ENCODE results near the gene FNDC3B.

The FNDC3B gene

GRCh38 chr3:172340583-172340982 is 301.2 kb downstream of the FNDC3B start:
- peaks cover 12% of the 10 kb centered on the region for H3K36me3 Mint-ChIP-seq (ENCODE audit: low read depth)
- no peaks in the 10 kb centered on the region for H3K4me1 Mint-ChIP-seq
- DNase-seq = no peak
- H3K27ac Mint-ChIP-seq = no peak overlapping the region
- no peaks in the 10 kb centered on the region for H3K9me3 Mint-ChIP-seq
- ATAC-seq = no peak
- H3K27me3 Mint-ChIP-seq = no peaks in the 10 kb centered on the region
- H3K4me3 Mint-ChIP-seq = no peak overlapping the region

DNA sequence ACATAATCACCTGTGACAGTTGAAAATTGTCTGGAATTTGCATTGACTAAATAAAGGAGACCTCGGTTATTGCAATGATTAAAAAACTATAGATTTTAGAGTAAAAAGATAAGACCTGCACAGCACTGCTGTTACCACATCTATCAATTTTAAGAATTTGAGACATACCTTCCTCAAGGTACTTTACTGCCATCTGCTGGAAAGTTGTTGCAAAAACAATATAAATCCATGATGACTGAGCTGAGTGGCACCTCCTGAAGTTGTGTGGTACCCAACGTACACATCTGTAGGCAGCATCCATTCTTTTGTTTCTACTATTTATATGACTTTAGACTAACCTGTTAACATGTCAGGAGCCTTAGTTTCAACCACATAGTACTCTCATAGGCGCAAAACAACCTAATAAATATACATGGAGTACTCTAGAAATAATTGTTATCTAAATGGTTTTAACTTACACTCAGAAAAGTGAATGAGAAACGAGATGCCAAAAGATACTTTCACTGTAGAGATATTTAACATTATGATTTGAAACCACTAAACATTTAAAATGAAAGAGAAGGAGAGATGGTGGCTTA is 302.2 kb downstream of the FNDC3B start:
- no peak for DNase-seq
- Mint-ChIP-seq H3K4me3 (no peak overlapping the region), H3K27ac (no peak overlapping the region), H3K36me3 (ENCODE audit: low read depth) (peaks cover 13% of the 10 kb centered on the region), H3K27me3 (no peaks in the 10 kb centered on the region), H3K4me1 (no peaks in the 10 kb centered on the region), H3K9me3 (no peaks in the 10 kb centered on the region)
- ATAC-seq = peak; percentile 52

GRCh38 chr3:172342097-172342659 is 302.8 kb downstream of the FNDC3B start:
- Mint-ChIP-seq H3K27ac (no peak overlapping the region), H3K36me3 (ENCODE audit: low read depth) (peaks cover 13% of the 10 kb centered on the region), H3K4me3 (no peak overlapping the region), H3K9me3 (no peaks in the 10 kb centered on the region), H3K4me1 (no peaks in the 10 kb centered on the region), H3K27me3 (no peaks in the 10 kb centered on the region)
- ATAC-seq (no peak), DNase-seq (no peak)

DNA sequence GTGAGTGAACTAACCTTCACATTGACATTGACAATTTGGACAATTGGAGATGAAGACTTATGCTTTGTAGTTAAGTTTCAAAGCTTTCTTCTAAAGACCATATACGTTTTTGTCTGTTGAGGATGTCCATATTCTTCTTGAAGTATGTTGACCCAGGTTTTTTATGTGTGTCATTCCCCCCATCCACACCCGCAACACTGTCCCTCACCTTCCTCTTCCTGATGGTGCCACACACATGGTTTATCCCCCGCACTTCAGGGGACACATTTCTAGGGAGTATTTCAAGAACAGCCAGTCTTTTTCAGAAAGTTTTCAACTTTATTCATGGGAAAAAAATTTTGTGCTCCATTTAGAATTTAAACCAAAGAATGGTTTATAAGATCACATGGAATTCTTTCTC is 303.7 kb downstream of the FNDC3B start:
- H3K9me3 Mint-ChIP-seq = no peaks in the 10 kb centered on the region
- H3K27me3 Mint-ChIP-seq = no peaks in the 10 kb centered on the region
- DNase-seq (no peak), ATAC-seq (no peak)
- H3K4me1 Mint-ChIP-seq = peaks cover under 1% of the 10 kb centered on the region
- H3K4me3 Mint-ChIP-seq = no peak overlapping the region
- no peak overlapping the region for H3K27ac Mint-ChIP-seq
- H3K36me3 Mint-ChIP-seq (ENCODE audit: low read depth) = peaks cover 14% of the 10 kb centered on the region

- Mint-ChIP-seq H3K9me3 (no peaks in the 10 kb centered on the region), H3K27me3 (no peaks in the 10 kb centered on the region), H3K4me3 (no peak overlapping the region), H3K27ac (no peak overlapping the region), H3K4me1 (peaks cover 6% of the 10 kb centered on the region), H3K36me3 (ENCODE audit: low read depth) (peaks cover 20% of the 10 kb centered on the region)
- DNase-seq = no peak
- ATAC-seq = no peak
Observed at GRCh38 chr3:172343979-172344378, 304.6 kb downstream of the FNDC3B start.

GRCh38 chr3:172346161-172346560 is 306.8 kb downstream of the FNDC3B start:
- Mint-ChIP-seq H3K27ac (no peak overlapping the region), H3K36me3 (ENCODE audit: low read depth) (peaks cover 22% of the 10 kb centered on the region), H3K27me3 (no peaks in the 10 kb centered on the region), H3K4me3 (no peak overlapping the region), H3K9me3 (no peaks in the 10 kb centered on the region), H3K4me1 (peaks cover 6% of the 10 kb centered on the region)
- no peak for DNase-seq
- no peak for ATAC-seq

- DNase-seq (no peak), ATAC-seq (no peak)
- Mint-ChIP-seq H3K4me1 (peaks cover 6% of the 10 kb centered on the region), H3K27me3 (no peaks in the 10 kb centered on the region), H3K27ac (no peak overlapping the region), H3K4me3 (no peak overlapping the region), H3K36me3 (ENCODE audit: low read depth) (peaks cover 23% of the 10 kb centered on the region), H3K9me3 (no peaks in the 10 kb centered on the region)
Observed at GRCh38 chr3:172347895-172348679, 308.7 kb downstream of the FNDC3B start.

GRCh38 chr3:172351895-172352466 is 312.6 kb downstream of the FNDC3B start:
- Mint-ChIP-seq H3K9me3 (no peaks in the 10 kb centered on the region), H3K27ac (no peak overlapping the region), H3K27me3 (no peaks in the 10 kb centered on the region), H3K36me3 (ENCODE audit: low read depth) (peaks cover 23% of the 10 kb centered on the region), H3K4me3 (no peak overlapping the region), H3K4me1 (peaks cover 6% of the 10 kb centered on the region)
- ATAC-seq (no peak), DNase-seq (no peak)

DNA sequence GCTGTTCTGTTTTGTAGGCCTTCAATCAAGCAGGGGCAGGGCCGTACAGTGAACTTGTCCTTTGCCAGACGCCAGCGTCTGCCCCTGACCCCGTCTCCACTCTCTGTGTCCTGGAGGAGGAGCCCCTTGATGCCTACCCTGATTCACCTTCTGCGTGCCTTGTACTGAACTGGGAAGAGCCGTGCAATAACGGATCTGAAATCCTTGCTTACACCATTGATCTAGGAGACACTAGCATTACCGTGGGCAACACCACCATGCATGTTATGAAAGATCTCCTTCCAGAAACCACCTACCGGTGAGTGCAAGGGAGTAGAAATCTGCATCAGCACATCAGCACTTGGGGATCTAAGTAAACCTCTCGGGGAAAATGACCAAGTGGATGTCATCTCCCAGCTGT is 313.4 kb downstream of the FNDC3B start:
- ATAC-seq = no peak
- Mint-ChIP-seq H3K27me3 (no peaks in the 10 kb centered on the region), H3K36me3 (ENCODE audit: low read depth) (peaks cover 27% of the 10 kb centered on the region), H3K4me3 (no peak overlapping the region), H3K27ac (no peak overlapping the region), H3K9me3 (no peaks in the 10 kb centered on the region), H3K4me1 (peaks cover 6% of the 10 kb centered on the region)
- no peak for DNase-seq

DNA sequence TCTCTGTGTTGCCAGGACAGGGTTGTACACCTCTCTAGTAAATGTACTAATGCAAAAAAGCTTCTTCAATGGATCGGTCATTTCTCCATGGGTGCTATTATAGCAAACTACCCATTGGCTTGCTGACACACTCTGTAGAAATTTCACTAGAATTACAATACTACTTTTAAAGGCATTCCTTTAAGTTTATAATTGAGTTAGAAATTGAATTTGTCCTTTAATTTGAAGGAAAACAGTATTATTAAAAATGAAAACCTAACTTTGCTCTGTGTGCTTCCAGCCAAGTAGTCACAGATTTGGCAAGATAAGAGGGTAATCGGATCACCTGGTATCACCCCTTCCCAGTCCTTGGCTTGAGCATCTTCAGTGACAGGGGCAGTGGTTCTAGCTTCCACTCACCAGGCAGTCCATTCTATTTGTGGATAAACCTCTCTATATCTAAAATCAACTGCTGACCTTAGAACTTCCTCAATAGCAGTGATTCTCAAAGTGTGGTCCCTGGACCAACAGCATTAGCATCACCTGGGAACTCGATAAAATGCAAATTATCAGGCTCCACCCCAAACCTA is 315.6 kb downstream of the FNDC3B start:
- no peak for ATAC-seq
- H3K36me3 Mint-ChIP-seq (ENCODE audit: low read depth) = peaks cover 19% of the 10 kb centered on the region
- H3K27me3 Mint-ChIP-seq = no peaks in the 10 kb centered on the region
- no peaks in the 10 kb centered on the region for H3K4me1 Mint-ChIP-seq
- no peak for DNase-seq
- H3K4me3 Mint-ChIP-seq = no peak overlapping the region
- no peak overlapping the region for H3K27ac Mint-ChIP-seq
- no peaks in the 10 kb centered on the region for H3K9me3 Mint-ChIP-seq

DNA sequence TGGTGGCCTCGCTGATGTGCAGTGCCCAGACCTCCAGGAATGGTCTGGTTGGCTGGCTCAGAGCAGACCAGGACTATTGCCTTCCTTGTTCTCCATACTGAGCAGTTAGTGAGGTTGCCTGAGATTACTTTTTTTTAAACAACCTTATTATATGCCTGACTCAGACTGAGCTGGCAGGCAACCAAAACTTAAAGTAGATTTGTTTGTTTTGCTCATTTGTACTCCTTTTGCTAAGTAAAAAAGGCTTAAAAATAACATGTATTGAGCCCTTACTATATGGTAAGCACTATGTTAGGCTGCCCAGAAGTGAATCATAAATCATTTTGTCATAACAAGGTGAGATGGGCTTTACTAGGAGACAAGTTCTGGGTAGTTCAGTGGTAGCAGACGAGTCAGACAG is 316.5 kb downstream of the FNDC3B start:
- peaks cover 25% of the 10 kb centered on the region for H3K36me3 Mint-ChIP-seq (ENCODE audit: low read depth)
- H3K27me3 Mint-ChIP-seq = no peaks in the 10 kb centered on the region
- H3K4me1 Mint-ChIP-seq = no peaks in the 10 kb centered on the region
- no peak overlapping the region for H3K4me3 Mint-ChIP-seq
- H3K27ac Mint-ChIP-seq = no peak overlapping the region
- ATAC-seq = no peak
- DNase-seq = no peak
- H3K9me3 Mint-ChIP-seq = no peaks in the 10 kb centered on the region

GRCh38 chr3:172356427-172356826 is 317.0 kb downstream of the FNDC3B start:
- Mint-ChIP-seq H3K36me3 (ENCODE audit: low read depth) (peaks cover 26% of the 10 kb centered on the region), H3K27me3 (no peaks in the 10 kb centered on the region), H3K9me3 (no peaks in the 10 kb centered on the region), H3K4me3 (no peak overlapping the region), H3K27ac (no peak overlapping the region), H3K4me1 (no peaks in the 10 kb centered on the region)
- DNase-seq (no peak), ATAC-seq (no peak)

DNA sequence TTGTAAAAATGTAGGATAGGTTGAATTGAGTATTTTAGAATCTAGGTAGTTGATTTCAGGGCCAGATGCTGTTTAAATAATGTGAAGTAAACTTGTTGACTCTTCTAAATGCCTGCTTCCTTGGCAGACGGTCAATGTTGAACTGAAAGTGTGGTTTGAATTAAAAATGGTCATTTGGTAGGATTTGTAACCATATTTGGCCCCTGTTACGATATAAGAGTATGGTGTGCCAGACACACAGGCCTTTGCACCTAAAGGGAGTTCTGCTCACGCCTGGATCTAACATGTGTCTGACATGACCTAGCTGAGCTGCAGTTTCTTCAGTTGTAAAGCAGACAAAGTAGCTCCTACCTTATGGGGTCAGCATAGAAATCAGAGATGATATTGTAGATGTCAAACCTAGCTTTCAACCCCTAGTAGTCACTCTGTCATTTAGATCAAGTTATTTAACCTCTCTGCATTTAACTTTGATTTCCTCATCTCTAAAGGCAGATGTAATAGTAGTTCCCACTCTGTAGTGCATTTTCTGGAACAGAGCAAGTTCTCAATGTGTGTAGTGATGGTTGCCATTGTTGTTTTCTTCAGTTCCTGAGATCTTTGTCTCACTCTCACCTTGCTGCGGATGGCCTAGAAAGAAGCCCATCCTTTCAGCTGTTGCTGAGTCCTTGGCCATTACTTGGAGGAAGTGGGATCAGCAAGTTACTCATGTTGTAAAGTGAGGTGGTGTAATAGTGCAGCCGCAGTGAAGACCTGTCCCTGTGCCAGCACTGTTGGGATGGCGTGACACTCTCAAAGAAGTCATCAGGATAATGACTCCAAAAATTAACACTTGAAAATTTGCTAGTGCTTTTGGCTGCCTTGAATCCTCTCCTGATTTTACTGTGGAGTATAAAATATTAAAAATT is 318.7 kb downstream of the FNDC3B start:
- Mint-ChIP-seq H3K4me3 (no peak overlapping the region), H3K27ac (no peak overlapping the region), H3K9me3 (no peaks in the 10 kb centered on the region), H3K4me1 (no peaks in the 10 kb centered on the region), H3K36me3 (ENCODE audit: low read depth) (peaks cover 32% of the 10 kb centered on the region), H3K27me3 (no peaks in the 10 kb centered on the region)
- DNase-seq (no peak), ATAC-seq (no peak)

GRCh38 chr3:172359231-172359630 is 319.9 kb downstream of the FNDC3B start:
- H3K36me3 Mint-ChIP-seq (ENCODE audit: low read depth) = peaks cover 33% of the 10 kb centered on the region
- no peaks in the 10 kb centered on the region for H3K9me3 Mint-ChIP-seq
- no peak overlapping the region for H3K4me3 Mint-ChIP-seq
- H3K4me1 Mint-ChIP-seq = no peaks in the 10 kb centered on the region
- no peak for DNase-seq
- no peak overlapping the region for H3K27ac Mint-ChIP-seq
- ATAC-seq = no peak
- no peaks in the 10 kb centered on the region for H3K27me3 Mint-ChIP-seq
